Tibial nerve (tissue), 4 donors: Measurements from ENCODE around the gene ZNF142. TPM values are rescaled to one million over a fixed set of nuclear protein-coding genes. Genes with fewer than 3 reads are reported as not detected.

Source experiments
- DNase-seq, 2 donors: peaks; one replicate each; pipeline ENCODE4 v3.0.0-alpha.2; 2019; ENCODE audit warnings: low spot score in 2 of 2
- H3K27ac ChIP-seq, 4 donors: fragments of 200-600 bp; sonication (generic) in 3 of 4; one replicate each; pipeline ENCODE4 v1.5.1; 2017 to 2019; ENCODE audit warnings: mild to moderate bottlenecking in 1 of 4
- H3K27me3 ChIP-seq, 2 donors: fragments of 200-600 bp; sonication (generic) in 1 of 2; one replicate each; pipeline versions ENCODE4 v1.5.1 to v1.6.0; 2017 to 2019
- H3K36me3 ChIP-seq, 3 donors: fragments of 200-600 bp; sonication (generic); one replicate each; pipeline ENCODE4 v1.5.1; 2018 to 2019
- H3K4me1 ChIP-seq, 4 donors: fragments of 200-600 bp; sonication (generic) in 3 of 4; one replicate each; pipeline ENCODE4 v1.5.1; 2017 to 2019
- H3K4me3 ChIP-seq, 4 donors: fragments of 200-600 bp; sonication (generic) in 3 of 4; one replicate each; pipeline ENCODE4 v1.5.1; 2017 to 2019; ENCODE audit warnings: mild to moderate bottlenecking in 1 of 4, moderate library complexity in 1 of 4
- H3K9me3 ChIP-seq, 4 donors: fragments of 200-600 bp; sonication (generic) in 3 of 4; one replicate each; pipeline ENCODE4 v1.5.1; 2017 to 2019
- CTCF ChIP-seq, 5 experiments: fragments of 200-600 bp in 3 of 5; fragments of 450-650 bp in 2 of 5; sonication (generic) in 3 of 5; IDR thresholded peaks; one replicate each; pipeline ENCODE4 v1.5.1; 2016 to 2019; ENCODE audit warnings: antibody characterized with exemption in 5 of 5, mild to moderate bottlenecking in 3 of 5, moderate library complexity in 2 of 5
- EP300 ChIP-seq, 2 donors: sonication (generic); formaldehyde crosslinking; IDR thresholded peaks; one replicate each; pipeline ENCODE4 v1.6.1; 2017; ENCODE audit warnings: antibody characterized with exemption in 2 of 2, mild to moderate bottlenecking in 1 of 2
- POLR2A ChIP-seq, 2 donors: fragments of 450-650 bp; IDR thresholded peaks; one replicate each; pipeline ENCODE4 v1.6.1; 2017; ENCODE audit warnings: antibody characterized with exemption in 2 of 2, mild to moderate bottlenecking in 2 of 2, moderate library complexity in 2 of 2
- WGBS, 2 donors: methylation state at CpG; one replicate each; pipeline ENCODE4 v1.1.5; 2018; 5-methylcytosine and 5-hydroxymethylcytosine counted together
- total RNA-seq, 4 donors: library from RNA; depleted of rRNA; stranded (reverse); fragments of >200 nt; gene quantifications; one replicate each; pipeline ENCODE4 v1.1.0, GENCODE V29; 2016

The ZNF142 gene
- total RNA-seq, 4 donors from 2014 or later, result 24.7 to 31.7 (median 26.6) TPM

GRCh38 chr2:218662827-218663226 lies 3.4 kb upstream of the ZNF142 start:
- Histone ChIP-seq H3K36me3 (peaks cover 0 to 63% (median 9%) of the 10 kb centered on the region in 3 donors), H3K27me3 (no peaks in the 10 kb centered on the region)

DNA sequence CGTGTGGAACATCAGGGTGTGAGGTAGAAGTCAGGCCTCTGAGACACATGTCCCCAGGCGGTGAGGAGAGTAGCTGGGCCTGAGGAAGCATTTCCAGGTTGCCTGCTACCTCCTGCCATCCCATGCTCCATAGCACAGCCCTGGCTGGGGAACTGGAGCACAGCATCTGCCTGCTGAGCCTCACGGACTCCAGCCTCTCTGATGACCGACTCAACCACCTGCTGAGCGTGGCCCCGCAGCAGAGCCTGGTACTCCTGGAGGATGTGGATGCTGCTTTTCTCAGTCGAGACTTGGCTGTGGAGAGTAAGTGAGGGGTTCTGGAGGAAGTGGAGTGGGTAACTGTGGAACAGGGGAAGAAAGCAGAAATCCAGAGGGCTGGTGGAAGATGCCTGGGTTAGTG lies 3.0 kb upstream of the ZNF142 start:
- Histone ChIP-seq H3K27ac (no peak overlapping the region), H3K9me3 (no peaks in the 10 kb centered on the region), H3K4me3 (no peak overlapping the region), H3K27me3 (no peaks in the 10 kb centered on the region), H3K36me3 (peaks cover 0 to 63% (median 7%) of the 10 kb centered on the region in 3 donors), H3K4me1 (peaks cover 0 to 26% (median 12%) of the 10 kb centered on the region in 4 donors)
- no peak for TF ChIP-seq CTCF (IDR thresholded peaks at IDR 0.05)
- no peak for TF ChIP-seq POLR2A (IDR thresholded peaks at IDR 0.05)
- no peak for DNase-seq
- 78 to 81% methylated on average over 7 of the region's 7 CpGs for WGBS, 2 donors

More at GRCh38 chr2:218662827-218663226, 3.4 kb upstream of the ZNF142 start:
- DNase-seq, result no peak
- no peak overlapping the region for H3K27ac ChIP-seq
- TF ChIP-seq CTCF (IDR thresholded peaks at IDR 0.05) (no peak), EP300 (IDR thresholded peaks at IDR 0.05) (no peak), POLR2A (IDR thresholded peaks at IDR 0.05) (no peak)
- no peak overlapping the region for H3K4me3 ChIP-seq
- H3K4me1 ChIP-seq, result peaks cover 0 to 21% (median 12%) of the 10 kb centered on the region in 4 donors
- WGBS, 2 donors, result 87 to 96% methylated on average over 6 to 10 of the region's 10 CpGs
- H3K9me3 ChIP-seq, result no peaks in the 10 kb centered on the region

- no peak for DNase-seq
- Histone ChIP-seq H3K9me3 (no peaks in the 10 kb centered on the region), H3K4me3 (peak overlapping the region; percentile 57 to 91 (median 67)), H3K27ac (peak overlapping the region; percentile 15 to 89 (median 66)), H3K36me3 (peaks cover 0 to 63% (median 8%) of the 10 kb centered on the region in 3 donors), H3K27me3 (no peaks in the 10 kb centered on the region), H3K4me1 (peaks cover 0 to 36% (median 12%) of the 10 kb centered on the region in 4 donors)
- WGBS, 2 donors, result 14 to 22% methylated on average over 8 of the region's 8 CpGs
- no peak for TF ChIP-seq POLR2A (IDR thresholded peaks at IDR 0.05)
- TF ChIP-seq EP300 (IDR thresholded peaks at IDR 0.05), result no peak
- TF ChIP-seq CTCF (IDR thresholded peaks at IDR 0.05), result no peak
These were observed 550 bp upstream of the ZNF142 start for GRCh38 chr2:218659988-218660358.

- Histone ChIP-seq H3K4me1 (peaks cover 0 to 36% (median 12%) of the 10 kb centered on the region in 4 donors), H3K27me3 (no peaks in the 10 kb centered on the region), H3K36me3 (peaks cover 0 to 63% (median 14%) of the 10 kb centered on the region in 3 donors), H3K27ac (peak overlapping the region; percentile 15 to 89 (median 66)), H3K9me3 (no peaks in the 10 kb centered on the region), H3K4me3 (peak overlapping the region; percentile 57 to 91 (median 67))
- WGBS, 2 donors, result 2% methylated on average over 21 to 24 of the region's 27 CpGs
- no peak for TF ChIP-seq EP300 (IDR thresholded peaks at IDR 0.05)
- TF ChIP-seq CTCF (IDR thresholded peaks at IDR 0.05), result peak in 1 of 5 experiments; percentile 13
- no peak for TF ChIP-seq POLR2A (IDR thresholded peaks at IDR 0.05)
- DNase-seq, result no peak
These were observed 659 bp downstream of the ZNF142 start for GRCh38 chr2:218658671-218659257.

GRCh38 chr2:218655751-218656150 lies 3.7 kb downstream of the ZNF142 start:
- H3K9me3 ChIP-seq, result no peaks in the 10 kb centered on the region
- peaks cover 0 to 69% (median 25%) of the 10 kb centered on the region in 3 donors for H3K36me3 ChIP-seq
- TF ChIP-seq POLR2A (IDR thresholded peaks at IDR 0.05) (no peak), EP300 (IDR thresholded peaks at IDR 0.05) (no peak), CTCF (IDR thresholded peaks at IDR 0.05) (no peak)
- no peaks in the 10 kb centered on the region for H3K27me3 ChIP-seq
- H3K27ac ChIP-seq, result no peak overlapping the region
- H3K4me3 ChIP-seq, result no peak overlapping the region
- H3K4me1 ChIP-seq, result peaks cover 0 to 36% (median 12%) of the 10 kb centered on the region in 4 donors
- no peak for DNase-seq
- 89 to 91% methylated on average over 2 of the region's 2 CpGs for WGBS, 2 donors
